Left colon (tissue), 2 donors: Measurements from ENCODE around the gene ATP1B1. TPM values are rescaled to one million over a fixed set of nuclear protein-coding genes. Genes with fewer than 3 reads are reported as not detected.

Source experiments
- ATAC-seq: fragments of 200-7000 bp; cut with Tn5 transposase; one replicate; pipeline ENCODE4 v1.9.1; 2020; ENCODE audit warnings: mild to moderate bottlenecking, moderate library complexity
- DNase-seq, 2 donors: peaks; one replicate each; pipeline ENCODE4 v3.0.0-alpha.2; 2020
- intact Hi-C, 2 donors: fragments of 100-400 bp; cut with DNase I in 1 of 2; cut with micrococcal nuclease in 1 of 2; formaldehyde crosslinking; loops; one replicate each; pipeline versions ENCODE4 v1.11.2 to v1.14.0; 2022; cut with DNase I, micrococcal nuclease
- total RNA-seq, 2 donors: library from RNA; stranded (reverse); fragmentation: NEBNext Ultra II Directional; extraction: Animal tissue kit (Norgen Biotek cat#: 25700); gene quantifications; one replicate each; pipeline ENCODE4 v1.2.1, GENCODE V29; 2021
- donor health status: DM: no; HTN: no; CAD: no.
- donor health status: DM: yes; HTN: yes; CAD: no.

ATP1B1 gene
- total RNA-seq, 2 donors from 2014 or later: 697 to 795 TPM

DNA sequence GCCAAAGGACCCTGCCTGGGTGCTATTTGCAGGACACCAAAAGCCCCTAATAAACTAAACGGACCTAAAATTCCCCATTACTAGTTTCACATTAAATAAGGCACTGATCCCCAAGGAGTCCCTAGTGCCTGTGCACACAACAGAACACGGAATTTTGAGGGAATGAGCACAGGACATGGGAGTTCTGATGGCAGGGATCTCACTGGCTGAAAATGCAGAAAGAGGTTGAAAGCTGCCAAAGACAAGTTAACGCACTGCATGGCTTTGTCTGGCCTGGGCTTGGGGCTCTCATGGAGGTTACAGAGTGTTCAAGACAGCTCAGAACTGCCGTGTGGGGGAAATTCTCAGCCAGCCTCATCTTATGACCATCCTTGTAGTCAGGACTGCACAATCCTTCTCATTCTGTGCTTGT, 15.6 kb upstream of the ATP1B1 start:
- ATAC-seq: no peak
- intact Hi-C loops: no loop called here

DNA sequence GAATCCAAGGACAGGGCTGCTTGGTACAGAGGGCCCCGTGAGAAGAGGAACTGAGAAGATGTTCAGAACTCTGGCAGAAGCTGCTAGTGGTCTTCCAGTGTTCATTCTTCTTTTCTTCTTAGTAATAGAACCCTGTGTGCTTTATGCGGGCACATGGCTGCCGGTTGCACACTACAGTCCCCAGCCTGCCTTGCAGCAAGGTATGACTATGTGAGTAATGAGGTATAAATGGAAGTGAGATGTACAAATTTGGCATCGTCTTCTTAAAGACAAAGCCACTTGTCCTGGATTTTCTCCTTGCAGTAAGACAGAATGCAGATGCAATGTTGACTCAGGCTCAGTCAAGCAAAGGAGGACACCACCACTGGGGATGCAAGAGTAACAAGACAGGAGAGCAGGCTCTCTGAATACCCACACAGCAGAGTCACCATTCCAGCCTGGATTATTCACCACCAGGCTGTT, 15.0 kb upstream of the ATP1B1 start:
- no peak for DNase-seq
- ATAC-seq: no peak
- intact Hi-C loops: no loop called here

More for the DNA sequence above, 15.6 kb upstream of the ATP1B1 start:
- no peak for DNase-seq

DNA sequence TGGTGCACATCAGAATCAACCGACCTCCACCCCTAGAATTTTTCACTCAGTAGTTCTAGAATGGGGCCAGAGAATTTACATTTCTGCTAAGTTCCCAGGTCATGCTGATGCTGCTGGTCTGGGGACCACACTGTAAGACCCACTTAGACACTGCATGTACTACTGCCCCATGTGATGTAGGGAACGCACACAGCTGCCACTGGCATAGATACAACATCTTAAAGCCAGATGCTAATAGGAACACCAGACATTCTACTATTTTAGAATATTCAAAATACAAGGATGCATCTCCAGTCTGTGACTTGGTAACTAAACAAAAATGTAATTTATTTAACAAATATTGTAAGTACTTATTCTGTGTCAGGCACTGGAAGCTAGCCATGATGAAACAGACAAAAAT, 14.1 kb upstream of the ATP1B1 start:
- no peak for DNase-seq
- intact Hi-C loops: no loop called here
- ATAC-seq: no peak

- intact Hi-C loops: no loop called here
- ATAC-seq: peak; percentile 74
- DNase-seq: no peak
Measured at GRCh38 chr1:169094897-169095569, 11.5 kb upstream of the ATP1B1 start.

- intact Hi-C loops: no loop called here
- ATAC-seq: no peak
- no peak for DNase-seq
Measured at GRCh38 chr1:169098380-169098779, 8.1 kb upstream of the ATP1B1 start.

GRCh38 chr1:169099561-169099960, 6.9 kb upstream of the ATP1B1 start:
- ATAC-seq: no peak
- no peak for DNase-seq
- intact Hi-C loops: no loop called here

- intact Hi-C loops: no loop called here
- DNase-seq (no peak), ATAC-seq (no peak)
Measured at GRCh38 chr1:169100208-169100607, 6.3 kb upstream of the ATP1B1 start.

GRCh38 chr1:169100651-169101088, 5.8 kb upstream of the ATP1B1 start:
- intact Hi-C loops: no loop called here
- peak; percentile 37 for ATAC-seq
- no peak for DNase-seq

GRCh38 chr1:169102567-169102966, 3.9 kb upstream of the ATP1B1 start:
- intact Hi-C loops: no loop called here
- no peak for DNase-seq
- no peak for ATAC-seq

- ATAC-seq: no peak
- intact Hi-C loops: no loop called here
- no peak for DNase-seq
Measured at GRCh38 chr1:169103002-169103401, 3.5 kb upstream of the ATP1B1 start.

DNA sequence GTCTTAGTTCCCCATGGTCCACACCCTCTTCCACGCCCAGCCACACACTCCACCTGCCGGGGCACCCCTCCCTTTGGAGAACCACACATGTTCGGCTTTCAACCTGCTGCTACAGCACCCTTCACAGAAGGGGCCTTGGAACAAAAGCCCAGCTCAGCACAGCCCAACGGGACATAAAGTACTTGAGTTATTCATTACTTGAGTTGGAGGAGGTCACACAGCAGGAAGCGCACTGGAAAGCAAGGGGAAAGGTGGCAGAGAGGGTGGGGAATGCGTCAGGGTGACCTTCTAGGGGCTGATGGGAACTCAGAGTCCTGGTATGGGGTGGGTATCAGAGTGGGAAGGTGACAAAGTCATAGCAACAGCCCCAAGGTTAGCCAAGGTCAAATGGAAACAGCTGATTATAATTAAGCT, 3.0 kb upstream of the ATP1B1 start:
- intact Hi-C loops: no loop called here
- DNase-seq (peak; percentile 85 to 91), ATAC-seq (peak; percentile 48)

GRCh38 chr1:169105087-169105433, 1.4 kb upstream of the ATP1B1 start:
- ATAC-seq (no peak), DNase-seq (no peak)
- intact Hi-C loops: no loop called here

DNA sequence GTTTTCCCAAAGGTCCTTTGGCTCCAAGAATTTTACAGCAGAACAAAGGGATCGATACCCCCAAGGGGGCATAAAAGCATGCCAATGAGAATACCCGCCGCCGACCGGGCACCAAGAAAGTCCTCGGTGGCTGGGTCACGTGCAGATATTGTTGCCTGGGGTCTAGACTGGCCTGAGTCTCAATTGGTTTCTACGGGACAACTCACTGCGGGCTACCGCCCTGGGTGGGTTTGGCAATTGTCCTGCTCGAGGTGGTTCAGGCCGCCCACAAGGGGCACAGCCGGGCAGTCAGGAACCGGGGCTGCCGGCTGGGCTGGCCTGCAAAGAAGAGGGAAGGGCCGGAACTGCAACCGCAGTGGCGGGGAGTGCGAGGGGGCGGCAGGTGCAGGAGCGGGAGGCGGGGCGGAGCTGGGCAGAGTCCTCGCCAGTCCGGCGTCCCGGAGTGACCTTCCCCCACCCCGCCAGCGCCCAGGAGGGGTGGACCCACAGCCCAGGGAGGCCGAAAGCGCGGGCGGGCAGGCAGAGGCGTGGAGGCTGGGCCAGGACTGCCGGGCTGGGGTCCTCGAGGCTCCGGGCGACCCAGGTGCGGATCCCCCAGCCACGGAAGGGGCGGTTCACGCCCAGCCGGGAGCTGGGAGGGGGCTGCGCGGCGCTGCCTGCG, 926 bp upstream of the ATP1B1 start:
- ATAC-seq (peak; percentile 59), DNase-seq (peak; percentile 94 to 96)
- intact Hi-C loops: no loop called here

DNA sequence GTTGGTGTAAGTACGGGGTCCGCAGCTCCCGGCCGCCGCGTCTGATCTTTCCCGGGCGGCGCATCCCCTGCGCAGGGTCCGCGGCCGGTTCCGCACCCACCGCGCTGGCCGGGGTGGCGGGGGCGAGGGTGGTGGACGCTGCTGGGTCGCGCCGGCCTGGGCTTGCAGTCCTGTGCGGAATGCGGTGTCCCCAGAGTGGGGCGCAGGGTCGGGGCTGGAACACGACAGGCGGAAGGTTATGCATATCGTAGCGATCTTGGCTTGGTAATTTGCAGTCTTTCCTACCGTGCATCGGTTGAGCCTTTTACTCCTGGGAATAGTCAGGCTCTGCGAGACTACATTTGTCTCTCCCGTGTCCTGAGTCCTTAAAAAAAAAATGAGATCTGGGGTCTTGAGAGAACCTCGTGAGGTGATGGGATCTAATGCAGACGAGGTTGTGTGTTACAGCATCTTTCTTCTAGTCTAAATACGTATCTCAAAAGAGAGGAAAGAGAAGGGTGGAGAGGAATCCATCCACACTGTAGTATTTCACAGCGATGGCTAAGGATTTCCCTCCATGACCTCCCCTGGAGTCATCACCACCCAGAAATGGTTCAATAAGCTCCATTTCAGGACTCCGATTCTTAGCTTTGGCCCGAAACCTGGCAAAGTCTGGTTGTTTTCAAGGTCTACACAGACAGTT, 572 bp downstream of the ATP1B1 start:
- ATAC-seq (no peak), DNase-seq (peak in 1 of 2 donors; percentile 50)
- intact Hi-C loops: no loop called here

DNA sequence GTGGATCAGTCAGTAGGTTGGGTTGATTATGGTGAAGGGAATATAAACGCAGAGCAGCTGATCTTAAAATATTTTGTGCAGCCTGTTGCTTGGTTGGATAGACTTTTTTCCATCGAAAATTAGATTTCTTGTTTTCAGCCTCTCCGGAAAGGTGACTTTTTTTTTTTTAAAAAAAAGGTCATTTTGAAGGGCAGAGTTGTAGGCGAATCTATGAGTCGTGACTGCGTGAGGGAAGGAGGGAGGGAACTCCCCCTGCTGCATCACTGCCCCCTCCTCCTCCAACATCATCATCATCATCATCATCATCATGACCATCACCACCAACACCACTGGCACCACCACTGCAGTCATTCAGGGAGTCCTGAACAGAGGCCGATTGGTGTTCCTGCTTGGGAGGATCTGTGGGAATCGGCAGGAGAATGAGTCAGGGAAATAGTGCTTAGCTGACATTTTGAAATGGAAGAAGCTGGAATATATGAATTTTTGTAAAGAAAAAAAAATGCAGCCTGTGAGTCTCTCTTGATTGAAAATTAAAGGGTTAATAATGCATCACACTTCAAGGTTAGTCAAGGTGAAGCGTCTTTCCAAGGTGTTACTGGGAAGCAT, 1.2 kb downstream of the ATP1B1 start:
- intact Hi-C loops: no loop called here
- DNase-seq (peak in 1 of 2 donors; percentile 54), ATAC-seq (no peak)

- DNase-seq (no peak), ATAC-seq (no peak)
- intact Hi-C loops: no loop called here
Measured at GRCh38 chr1:169108223-169108622, 1.7 kb downstream of the ATP1B1 start.

- ATAC-seq (peak; percentile 18), DNase-seq (peak; percentile 59 to 61)
- intact Hi-C loops: no loop called here
Measured at GRCh38 chr1:169108863-169109560, 2.5 kb downstream of the ATP1B1 start.

DNA sequence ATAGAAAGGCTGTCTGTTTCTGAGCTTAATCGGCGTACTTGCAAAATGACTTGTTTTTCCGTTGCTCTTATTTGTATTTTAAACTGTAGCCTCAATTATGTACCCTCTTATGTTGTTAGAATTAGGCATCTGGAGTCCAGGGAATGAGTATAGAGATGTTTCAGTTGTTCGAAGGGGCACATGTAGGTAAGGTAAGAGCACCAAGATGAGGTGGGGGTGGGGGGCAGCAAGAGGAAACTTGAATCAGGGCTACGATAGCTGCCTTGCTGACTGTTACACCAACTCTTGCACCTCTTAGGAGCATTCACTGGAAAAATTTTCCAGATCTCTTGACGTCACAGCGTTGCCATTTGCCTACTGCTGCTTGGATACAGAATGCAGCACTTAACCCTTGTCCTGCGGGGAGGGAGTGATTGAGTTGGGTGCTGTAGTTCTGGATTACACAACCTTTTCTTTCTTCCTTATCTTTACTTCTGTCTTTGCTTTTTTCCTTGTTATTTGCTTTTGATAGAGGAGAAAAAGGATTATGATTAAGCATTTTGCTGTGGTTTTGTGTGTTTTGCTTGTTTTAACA, 3.2 kb downstream of the ATP1B1 start:
- DNase-seq: peak; percentile 66 to 87
- peak; percentile 35 for ATAC-seq
- intact Hi-C loops: loop anchor here in 1 of 2 donors (10.0 kb wide), 1 partner anchor 765 kb away; no protein-coding TSS in a partner anchor

DNA sequence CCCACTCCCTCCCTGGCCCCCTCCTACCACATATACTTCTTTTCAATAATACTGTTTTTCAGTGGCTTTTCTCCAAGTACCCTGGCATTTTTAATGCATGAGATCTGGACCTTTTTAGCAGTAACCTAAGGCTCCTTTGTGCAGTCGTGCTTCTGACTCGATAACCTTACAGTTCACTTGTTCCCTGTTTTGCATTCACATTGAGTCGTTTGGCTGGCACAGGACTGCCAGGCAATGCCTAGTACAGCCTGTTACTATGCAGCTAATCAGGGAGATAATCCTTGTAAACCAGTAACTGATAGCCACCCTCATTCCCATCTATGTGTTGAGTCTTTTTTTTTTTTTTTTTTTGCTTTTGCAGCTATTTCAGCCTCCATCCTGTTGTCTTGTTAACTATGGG, 3.7 kb downstream of the ATP1B1 start:
- intact Hi-C loops: loop anchor here in 1 of 2 donors (10.0 kb wide), 1 partner anchor 765 kb away; no protein-coding TSS in a partner anchor
- no peak for ATAC-seq
- DNase-seq: no peak
